Urothelium cell line (cell line): ENCODE results near the gene PPP5C.

Experiments used
- DNase-seq: peaks from one replicate; pipeline ENCODE4 v3.0.0; 2011; ENCODE audit warnings: low spot score, mixed read lengths
- FAIRE-seq: peaks from 2 replicates; lab custom pipeline; 2011; peaks lifted over from hg19 to GRCh38; lab: Jason Lieb, UNC

The PPP5C gene

DNA sequence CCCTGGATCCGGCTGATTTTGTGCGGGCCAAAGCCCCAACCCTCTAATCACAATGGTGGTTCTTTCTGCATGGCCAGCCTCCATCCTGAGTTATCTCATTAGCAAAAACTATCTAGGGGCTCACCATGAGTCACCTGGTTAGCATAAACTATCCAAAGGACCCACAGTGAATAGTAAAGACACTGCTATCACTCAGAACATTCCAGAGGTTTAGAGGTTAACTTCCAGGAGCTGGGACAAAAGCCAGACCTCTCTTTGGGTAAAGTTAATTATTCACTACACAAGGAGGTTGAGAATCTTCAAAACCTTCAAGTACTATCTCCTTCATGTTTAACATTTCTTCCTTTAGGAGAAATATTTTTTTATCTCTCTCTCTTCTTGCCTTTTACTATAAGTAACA is 18.8 kb upstream of the PPP5C start:
- DNase-seq: no peak
- FAIRE-seq: no peak

DNA sequence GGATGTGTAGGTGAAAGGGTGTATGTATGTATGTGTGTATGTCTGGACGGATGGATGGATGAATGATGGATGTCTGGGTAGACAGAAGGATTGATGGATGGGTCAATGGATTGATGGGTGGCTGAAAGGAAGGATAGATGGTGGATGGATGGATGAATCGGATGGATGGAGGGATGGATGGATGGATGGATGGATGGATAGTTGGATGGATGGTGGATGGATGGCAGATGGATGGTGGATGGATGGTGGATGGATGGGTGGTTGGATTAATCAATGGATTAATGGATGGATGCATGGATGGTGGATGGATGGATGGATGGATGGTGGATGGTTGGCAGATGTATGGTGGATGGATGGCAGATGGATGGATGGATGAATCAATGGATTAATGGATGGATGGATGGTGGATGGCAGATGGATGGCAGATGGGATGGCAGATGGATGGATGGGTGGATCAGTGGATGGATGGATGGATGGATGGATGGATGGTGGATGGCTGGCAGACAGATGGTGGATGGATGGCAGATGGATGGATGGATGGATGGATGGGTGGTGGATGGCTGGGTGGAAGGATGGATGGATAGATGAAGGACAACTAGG is 16.5 kb upstream of the PPP5C start:
- no peak for DNase-seq
- peak; percentile 86 for FAIRE-seq

DNA sequence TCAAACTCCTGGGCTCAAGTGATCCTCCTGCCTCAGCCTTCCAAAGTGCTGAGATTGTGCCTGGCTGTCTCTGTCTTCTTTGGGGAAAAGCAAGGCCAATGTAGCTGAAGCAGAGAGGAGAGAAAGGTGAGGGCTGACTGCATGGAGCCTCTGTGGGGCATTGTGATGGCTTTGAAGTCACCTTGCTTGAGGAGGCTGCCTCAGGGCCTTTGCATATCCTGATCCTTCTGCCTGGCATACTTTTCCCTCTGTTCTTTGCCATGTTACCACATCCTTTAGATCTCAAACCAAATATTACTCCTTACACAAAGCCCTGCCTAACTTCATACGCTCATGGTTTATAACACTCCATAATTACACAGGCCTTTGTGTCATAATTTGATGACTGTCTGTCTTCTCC is 9.4 kb upstream of the PPP5C start:
- FAIRE-seq (no peak), DNase-seq (no peak)

DNA sequence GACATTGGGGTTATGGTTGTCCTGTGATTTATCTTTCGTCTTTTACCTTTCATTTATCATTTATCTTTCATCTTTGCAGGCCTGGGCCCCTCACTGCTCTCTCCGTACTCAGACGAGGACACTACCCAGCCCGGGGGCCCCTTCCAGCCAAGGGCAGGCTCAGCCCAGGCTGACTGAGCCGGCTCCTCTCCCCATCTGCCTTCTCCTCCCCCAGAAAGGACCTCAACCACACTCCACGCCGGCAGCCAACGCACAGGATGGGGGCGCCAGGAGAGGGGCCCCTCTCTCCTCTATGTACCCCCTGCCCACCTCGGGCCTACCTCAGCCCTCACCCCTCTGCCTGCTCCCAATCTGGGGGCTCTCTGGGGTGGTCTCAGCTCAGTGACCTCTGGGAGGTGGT is 7.4 kb upstream of the PPP5C start:
- FAIRE-seq: no peak
- no peak for DNase-seq

DNA sequence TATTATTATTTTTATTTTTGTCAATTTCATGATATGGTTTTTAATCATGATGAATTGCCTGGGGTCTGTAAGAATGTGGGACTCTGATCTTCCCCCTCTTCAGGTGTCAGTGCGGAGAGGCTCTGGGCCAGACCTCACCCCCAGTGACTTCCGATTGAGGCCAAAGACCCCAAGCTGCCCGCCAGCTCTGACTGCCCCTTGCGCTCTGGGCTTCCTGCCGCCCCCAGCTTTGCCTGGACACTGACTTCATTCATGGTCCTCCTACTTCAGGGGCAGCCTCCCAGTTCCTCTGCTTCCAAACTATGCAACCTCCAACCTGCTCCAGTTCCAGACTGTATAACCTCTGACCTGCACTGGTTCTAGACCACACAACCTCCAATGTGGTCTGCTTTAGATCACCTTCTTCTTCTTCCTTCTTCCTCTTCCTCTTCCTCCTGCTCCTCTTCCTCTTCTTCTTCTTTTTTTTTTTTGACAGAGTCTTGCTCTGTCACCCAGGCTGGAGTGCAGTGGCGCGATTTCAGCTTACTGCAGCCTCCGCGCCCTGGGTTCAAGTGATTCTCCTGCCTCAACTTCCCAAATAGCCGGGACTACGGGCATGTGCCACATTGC is 6.7 kb upstream of the PPP5C start:
- no peak for FAIRE-seq
- DNase-seq: no peak

DNA sequence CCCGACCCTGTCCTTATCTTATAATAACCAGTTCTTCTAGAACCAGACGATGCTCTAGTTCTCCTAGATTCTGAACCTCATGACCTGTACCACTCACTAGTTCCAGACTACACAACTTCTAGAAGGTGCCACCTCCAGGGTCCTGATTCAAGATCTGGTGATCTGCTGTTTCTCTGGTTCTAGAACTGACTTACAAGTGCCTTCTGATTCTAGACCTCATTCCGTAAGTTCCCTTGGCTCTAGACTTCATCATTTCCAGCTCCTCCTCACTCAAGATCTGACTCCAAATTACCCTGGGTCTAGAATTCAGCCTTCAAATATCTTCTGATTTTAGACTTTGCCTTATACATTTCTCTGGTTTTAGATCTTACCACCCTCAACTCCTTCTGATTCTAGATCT is 5.0 kb upstream of the PPP5C start:
- FAIRE-seq: no peak
- DNase-seq: no peak

DNA sequence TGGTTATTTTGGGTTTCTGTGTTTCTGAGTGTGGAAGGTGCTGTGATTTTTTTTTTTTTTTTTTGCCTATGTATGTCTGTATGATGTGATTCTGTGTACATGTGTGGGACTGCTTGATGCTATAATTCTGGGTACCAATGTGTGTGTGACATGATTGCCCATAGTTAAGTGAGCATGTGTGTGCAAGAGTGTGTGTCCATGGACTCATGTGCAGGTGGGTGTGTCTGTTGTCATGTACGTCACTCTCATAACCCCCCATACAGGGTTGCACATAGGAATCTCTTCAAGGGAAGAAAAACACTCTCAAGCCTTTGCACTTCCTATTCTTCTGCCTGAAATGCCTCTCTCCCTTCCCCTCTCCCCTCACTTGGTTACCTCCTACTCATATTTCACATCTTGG is 2.5 kb upstream of the PPP5C start:
- DNase-seq (no peak), FAIRE-seq (no peak)

DNA sequence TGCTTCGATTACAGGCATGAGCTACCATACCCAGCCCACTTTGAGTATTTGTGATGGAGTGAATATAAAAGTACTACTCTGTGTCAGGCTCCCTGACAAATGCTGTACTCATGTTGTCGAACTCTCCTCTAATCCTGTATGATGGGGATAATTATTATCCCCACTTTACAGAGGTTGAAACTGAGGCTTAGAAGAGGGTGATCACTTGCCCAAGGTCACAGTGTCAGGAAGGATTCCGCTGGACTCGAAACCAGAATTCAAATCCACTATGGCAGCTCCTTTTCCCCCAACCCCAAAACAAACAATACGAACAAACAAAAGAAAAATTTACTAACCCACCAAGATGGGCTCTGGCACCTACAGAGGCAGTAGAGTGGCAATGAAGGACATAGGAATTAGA is 1.7 kb upstream of the PPP5C start:
- FAIRE-seq (no peak), DNase-seq (no peak)

DNA sequence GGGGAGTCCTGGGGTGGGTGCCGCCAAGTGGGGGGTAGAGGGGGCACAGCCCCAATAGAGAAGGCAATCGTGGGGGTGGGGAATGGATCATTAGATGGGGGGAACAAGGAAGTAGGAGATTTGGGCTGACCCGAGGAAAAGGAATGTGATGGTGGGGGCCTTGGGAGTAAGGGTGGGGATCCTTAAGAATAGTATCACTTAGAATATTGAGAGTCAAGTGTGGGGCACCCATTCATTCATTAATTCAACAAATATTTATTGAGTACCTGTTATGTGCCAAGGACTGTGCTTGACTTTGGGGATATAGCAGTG is 641 bp downstream of the PPP5C start:
- DNase-seq: no peak
- FAIRE-seq: no peak

DNA sequence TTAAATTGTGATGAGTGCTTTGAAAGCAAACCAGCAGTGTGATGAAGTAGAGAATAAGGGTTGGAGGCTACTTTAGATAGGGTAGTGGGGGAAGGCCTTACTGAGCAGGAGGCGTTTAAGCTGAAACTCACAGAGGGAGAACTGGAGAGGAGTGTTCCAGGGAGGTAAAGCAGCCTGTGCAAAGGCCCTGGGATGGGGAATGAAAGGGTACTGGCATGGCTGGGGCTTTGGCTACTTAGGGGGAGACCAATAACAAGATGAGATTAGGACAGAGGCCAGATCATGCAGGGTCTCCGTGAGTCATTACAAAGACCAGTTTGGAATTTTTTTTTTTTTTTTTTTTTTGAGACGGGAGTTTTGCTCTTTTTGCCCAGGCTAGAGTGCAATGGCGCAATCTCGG is 1.1 kb downstream of the PPP5C start:
- no peak for FAIRE-seq
- DNase-seq: no peak

DNA sequence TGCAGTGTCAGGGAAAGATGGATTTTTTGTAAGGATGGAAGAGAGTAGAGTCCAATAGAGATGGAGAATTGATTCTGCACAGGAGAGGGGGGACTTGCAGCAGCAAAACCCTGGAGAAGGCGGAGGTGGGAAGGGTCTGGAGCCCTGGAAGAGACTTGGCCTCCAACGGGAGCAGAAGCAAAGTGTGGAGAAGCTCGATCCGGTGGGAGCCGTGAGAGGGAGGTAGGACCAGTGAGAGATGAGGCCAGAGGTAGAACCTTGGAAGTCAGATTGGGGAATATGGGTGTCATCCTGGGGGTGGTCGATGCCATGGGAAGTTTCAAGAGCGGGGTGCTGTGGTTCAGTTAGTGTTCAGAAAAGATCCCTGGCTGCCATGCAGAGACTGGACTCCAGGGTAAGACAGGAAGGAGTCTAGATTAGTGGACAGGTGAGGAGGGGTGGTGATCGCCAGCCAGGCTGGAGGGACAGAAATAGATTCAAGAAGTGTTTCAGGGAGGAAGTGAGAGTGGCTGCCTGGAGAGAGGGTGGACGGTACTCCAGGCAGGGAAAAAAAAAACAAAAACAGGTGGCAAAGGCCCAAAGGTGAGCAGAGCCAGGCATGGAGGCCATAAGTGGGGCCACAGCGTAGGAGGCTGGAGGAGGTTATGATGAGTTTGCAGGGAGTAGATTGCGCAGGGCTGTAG is 2.6 kb downstream of the PPP5C start:
- FAIRE-seq: no peak
- DNase-seq: no peak

DNA sequence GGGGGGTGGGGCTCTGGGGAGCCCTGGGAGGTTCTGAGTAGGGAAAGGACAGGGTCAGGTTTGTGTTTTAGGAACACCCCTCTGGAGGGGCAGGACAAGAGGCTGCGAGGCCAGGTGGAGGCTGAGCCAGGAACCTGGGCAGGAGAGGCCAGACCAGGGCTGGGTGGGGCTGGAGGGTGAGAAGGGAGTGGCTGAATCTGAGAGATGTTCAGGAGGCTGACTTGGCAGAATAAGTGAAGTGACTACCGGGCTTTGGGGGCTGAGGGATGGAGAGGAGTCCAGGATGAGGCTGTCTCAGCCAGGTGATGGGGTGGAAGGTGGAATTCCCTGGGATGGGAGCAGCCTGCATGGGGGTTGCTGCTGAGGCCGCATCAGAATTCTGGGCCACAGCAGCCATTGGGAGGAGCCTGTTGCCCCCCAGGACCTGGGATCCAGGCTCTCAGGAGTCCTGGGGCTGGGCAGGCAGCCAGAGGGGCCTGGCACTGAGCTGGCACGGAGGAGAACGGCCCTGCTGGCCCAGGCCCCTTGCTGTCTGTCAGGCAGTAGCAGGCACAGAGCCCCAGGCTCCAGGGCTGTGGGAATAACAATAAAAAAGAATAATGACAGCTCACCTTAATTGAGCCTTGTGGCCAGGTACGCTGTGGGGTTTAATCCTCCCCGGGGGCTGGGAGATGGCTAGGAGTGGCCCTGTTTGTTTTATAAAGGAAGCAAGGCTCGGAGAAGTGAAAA is 3.3 kb downstream of the PPP5C start:
- no peak for DNase-seq
- no peak for FAIRE-seq

DNA sequence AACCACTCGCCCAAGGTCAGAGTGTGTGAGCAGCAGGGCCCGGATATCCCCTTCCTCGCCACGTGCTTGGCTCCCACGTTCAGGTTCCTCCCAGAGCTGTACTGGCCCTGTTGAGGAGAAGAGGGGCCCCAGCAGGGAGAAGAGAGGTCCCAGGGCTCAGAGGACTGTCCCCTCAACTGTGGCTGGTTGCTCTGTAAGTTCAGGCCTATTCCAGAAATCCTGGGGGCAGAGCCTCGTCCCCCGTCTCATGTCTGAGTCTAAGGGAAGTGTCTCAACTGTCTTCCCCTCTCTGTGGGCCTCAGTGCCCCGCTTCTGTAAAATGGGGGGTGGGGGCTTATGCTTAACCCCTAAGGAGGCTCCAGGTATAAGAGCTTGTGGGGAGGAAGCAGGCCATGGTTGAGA is 3.9 kb downstream of the PPP5C start:
- no peak for FAIRE-seq
- no peak for DNase-seq

DNA sequence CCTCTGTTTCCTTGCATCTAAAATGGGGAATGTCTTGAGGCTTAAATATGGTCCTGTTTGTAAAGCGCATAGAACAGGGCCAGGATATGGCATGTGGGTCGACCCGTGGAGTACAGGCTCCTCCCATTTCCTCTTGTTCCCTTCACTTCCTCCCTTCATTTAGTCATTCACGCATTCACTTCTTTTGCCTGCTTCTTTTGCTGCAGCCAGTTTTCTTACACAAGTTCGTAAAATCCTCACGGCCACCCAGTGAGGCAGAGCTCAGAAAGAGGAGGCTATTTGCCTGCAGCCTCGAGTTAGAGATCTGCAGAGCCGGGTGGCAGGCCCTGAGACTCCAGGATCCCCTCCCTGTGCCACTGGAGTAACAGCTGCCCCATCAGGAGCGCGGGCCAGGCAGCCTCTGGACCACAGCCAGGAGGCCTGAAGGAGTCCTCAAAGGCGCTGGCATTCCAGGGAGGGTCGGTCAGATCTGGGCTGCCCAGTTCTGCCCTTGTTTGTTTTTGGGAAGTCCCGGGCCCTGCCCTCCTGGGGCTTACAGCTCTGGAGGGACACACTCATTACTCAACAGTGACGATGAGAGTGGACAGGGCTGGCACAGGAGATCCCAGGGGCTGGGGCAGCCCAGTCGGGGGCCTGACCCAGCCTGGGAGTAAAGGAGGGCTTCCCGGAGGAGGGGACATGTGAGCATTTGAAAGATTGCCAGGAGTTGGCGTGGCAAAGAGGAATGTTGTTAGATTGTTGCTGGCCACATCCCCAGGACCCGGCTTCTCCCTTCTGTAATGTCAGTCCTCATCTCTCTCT is 4.6 kb downstream of the PPP5C start:
- FAIRE-seq (no peak), DNase-seq (no peak)

DNA sequence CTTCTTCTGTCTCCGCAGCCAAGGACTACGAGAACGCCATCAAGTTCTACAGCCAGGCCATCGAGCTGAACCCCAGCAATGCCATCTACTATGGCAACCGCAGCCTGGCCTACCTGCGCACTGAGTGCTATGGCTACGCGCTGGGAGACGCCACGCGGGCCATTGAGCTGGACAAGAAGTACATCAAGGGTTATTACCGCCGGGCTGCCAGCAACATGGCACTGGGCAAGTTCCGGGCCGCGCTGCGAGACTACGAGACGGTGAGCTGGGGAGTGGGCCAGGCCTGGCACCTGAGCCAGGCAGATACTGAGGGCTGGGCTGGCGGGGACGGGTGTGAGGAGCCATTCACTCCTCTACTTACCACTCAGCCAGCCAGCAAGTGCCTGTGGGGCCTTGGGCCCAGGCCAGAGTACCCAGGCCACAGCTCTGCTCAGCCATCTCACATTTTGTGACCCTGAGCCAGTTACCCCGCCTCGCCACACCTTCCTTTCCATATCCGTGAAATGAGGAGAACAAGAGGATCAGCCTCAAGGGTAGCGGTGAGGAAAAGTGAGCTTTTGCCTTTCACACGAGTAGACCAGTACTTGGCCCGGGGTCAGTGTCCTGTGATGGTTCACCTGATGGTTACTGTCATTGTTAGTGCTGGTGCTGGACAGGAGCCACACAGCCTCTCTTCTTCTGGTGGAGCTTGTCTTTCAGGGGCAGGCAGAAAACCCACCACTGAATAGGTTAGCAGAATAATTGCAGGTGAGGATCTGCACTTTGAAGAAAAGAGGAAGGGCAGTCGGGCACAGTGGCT is 7.0 kb downstream of the PPP5C start:
- FAIRE-seq (no peak), DNase-seq (no peak)

DNA sequence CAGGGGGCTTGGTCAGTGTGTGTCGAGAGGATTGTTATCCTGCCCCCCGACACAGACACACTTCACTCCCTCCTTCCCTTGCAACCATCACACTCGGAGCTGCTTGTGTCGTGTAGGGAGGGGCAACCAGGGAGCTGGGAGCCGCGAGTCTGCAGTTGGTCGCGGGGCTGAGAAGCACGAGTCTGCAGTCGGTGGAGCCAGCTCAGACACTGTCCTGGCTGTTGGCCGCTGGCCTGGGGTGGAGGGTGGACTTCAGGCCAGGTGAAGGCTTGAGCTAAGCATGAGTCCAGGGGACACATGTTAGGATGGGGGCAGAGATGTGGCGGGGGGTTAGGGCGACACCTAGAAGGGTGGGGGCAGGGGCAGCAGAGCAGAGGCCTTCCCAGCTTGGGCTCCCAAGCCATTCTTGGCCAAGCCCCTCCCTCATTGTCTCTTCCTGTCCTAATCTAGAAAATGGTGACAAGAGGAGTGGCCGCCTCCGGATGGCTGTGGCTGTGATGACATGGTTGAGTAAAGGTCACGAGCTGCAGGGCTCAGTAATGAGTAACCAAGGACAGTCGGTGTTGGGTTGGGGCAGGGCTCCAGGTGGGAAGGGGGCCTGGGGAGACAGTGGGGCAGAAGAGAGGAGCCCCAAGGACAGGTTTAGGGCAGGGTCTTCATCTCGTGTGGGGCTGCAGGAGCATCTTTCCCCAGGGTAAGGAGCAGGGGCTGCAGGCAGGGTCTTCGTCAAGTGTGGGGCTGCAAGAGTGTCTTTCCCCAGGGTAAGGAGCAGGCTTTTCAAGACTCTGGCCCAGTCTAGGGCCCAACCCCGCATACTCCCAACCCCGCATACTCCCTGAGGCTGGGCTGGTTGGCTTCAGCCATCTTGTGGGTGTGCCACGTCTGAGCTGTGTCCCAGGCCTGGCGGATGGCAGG is 8.6 kb downstream of the PPP5C start:
- DNase-seq (no peak), FAIRE-seq (no peak)

DNA sequence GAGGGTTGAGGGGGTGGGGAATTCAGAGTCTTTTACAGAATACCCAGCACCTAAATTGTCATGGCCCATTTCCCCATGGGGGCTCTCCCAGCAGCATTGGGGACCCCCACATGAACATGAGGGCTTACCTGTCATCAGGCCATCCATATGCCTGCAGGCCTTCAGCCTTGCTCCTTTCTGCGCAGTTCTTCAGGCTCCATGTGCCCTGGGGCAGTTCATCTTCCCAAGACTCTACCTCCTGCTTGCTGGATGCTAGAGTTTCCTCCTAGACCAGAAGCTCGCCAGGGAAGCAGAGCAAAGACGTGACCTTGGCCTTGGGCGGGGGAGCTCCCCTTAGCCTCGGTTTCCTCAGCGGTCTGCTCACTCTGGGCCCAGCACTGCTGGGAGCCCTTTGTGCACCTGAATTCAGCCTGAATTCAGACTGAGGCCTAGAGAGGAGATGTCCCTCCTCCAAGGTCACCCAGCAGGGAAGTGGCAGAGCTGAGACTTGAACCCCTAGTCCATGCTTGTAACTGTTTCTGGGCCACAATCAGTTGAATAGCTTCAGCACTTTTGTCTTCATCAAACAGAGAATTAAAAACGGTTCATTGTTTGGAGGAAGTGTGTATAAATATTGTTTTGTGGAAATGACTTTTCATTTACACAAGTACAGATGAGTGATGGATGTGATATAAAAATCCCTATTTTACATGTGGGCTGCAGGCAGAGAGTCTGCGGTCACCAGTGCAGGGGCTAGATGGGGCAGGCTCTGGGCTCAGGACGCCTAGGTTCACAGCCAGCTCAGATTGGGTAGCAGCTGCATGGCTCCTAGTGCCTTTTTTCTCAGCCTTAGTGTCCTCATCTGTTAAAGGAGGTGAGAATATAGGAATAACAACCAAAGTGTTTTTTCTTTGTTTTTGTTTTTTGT is 9.5 kb downstream of the PPP5C start:
- FAIRE-seq: no peak
- DNase-seq: no peak

DNA sequence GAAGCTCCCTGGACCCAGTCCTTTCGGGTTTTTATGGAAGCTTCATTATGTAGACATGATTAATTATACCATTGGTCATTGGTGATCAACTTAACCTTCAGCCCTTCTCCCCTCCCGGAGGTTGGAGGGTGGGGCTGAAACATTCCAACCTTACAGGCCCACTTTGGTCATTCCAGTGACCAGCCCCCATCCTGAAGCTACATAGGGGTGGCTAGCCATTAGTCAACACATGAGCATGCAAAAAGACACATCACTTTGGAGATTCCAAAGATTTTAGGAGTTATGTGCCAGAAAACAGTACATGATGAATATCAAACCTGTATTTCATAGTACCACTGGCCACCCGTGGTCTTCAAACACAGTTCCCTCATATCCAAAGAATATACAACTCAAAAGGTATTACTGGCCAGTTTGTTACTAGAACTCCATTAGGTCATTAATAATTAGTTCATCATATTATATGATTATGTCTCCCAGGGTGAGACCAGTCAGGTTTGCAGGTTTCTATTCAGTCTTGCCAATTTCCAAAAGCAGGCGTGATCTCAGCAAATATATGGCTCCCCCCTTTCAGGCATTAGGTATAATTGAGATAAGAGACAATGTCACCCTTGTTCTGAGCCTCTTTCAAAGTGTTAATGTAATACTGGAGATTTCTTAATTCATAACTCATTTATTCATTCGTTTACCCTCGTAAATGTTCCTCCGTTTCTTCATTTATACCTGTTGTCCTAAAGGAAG is 11.1 kb downstream of the PPP5C start:
- FAIRE-seq: no peak
- no peak for DNase-seq
